Subcutaneous abdominal adipose tissue (tissue), 5 donors: ENCODE data around the gene PRR29.

Experiments
- H3K27ac ChIP-seq: one replicate; pipeline ENCODE4 v1.7.0; 2013; ENCODE audit warnings: low read depth, mild to moderate bottlenecking, inconsistent platforms, low read length, moderate library complexity
- H3K27me3 ChIP-seq, 5 donors: one replicate each; pipeline ENCODE4 v1.7.0; 2013; ENCODE audit warnings: low read length in 5 of 5, inconsistent platforms in 1 of 5; ENCODE audit not compliant: control insufficient read depth in 5 of 5, insufficient read depth in 4 of 5
- H3K36me3 ChIP-seq, 5 donors: one replicate each; pipeline ENCODE4 v1.7.0; 2013; ENCODE audit warnings: low read length in 5 of 5; ENCODE audit not compliant: control insufficient read depth in 5 of 5, insufficient read depth in 5 of 5
- H3K4me1 ChIP-seq, 5 donors: one replicate each; pipeline ENCODE4 v1.7.0; 2013; ENCODE audit warnings: low read length in 5 of 5, mild to moderate bottlenecking in 3 of 5, moderate library complexity in 1 of 5; ENCODE audit not compliant: control insufficient read depth in 5 of 5, insufficient read depth in 5 of 5
- H3K4me3 ChIP-seq, 5 donors: one replicate each; pipeline ENCODE4 v1.7.0; 2013; ENCODE audit warnings: low read length in 5 of 5, low read depth in 1 of 5
- H3K9ac ChIP-seq, 5 donors: one replicate each; pipeline ENCODE4 v1.7.0; 2013; ENCODE audit warnings: low read length in 5 of 5, mild to moderate bottlenecking in 4 of 5, moderate library complexity in 3 of 5
- H3K9me3 ChIP-seq, 5 donors: one replicate each; pipeline ENCODE4 v1.7.0; 2013; ENCODE audit warnings: low read length in 5 of 5; ENCODE audit not compliant: control insufficient read depth in 5 of 5
- donor health status: healthy.
- donor health status: healthy.
- donor health status: healthy.
- donor health status: healthy.
- donor health status: healthy.

The PRR29 gene

GRCh38 chr17:63960006-63960405 is 38.1 kb upstream of the PRR29 start:
- H3K27ac ChIP-seq = peak overlapping the region; percentile 72
- peaks cover 0 to 13% (median 7%) of the 10 kb centered on the region in 5 donors for H3K36me3 ChIP-seq
- H3K9me3 ChIP-seq = no peaks in the 10 kb centered on the region

GRCh38 chr17:63960430-63960829 is 37.7 kb upstream of the PRR29 start:
- peaks cover 8 to 69% (median 31%) of the 10 kb centered on the region in 5 donors for H3K4me1 ChIP-seq
- no peaks in the 10 kb centered on the region for H3K27me3 ChIP-seq
- no peaks in the 10 kb centered on the region for H3K9me3 ChIP-seq
- peaks cover 0 to 10% (median 5%) of the 10 kb centered on the region in 5 donors for H3K36me3 ChIP-seq
- peak overlapping the region in 3 of 5 donors; percentile 31 to 79 (median 52) for H3K9ac ChIP-seq
- H3K27ac ChIP-seq = peak overlapping the region; percentile 72
- peak overlapping the region; percentile 12 to 81 (median 76) for H3K4me3 ChIP-seq

More at GRCh38 chr17:63960006-63960405, 38.1 kb upstream of the PRR29 start:
- peak overlapping the region in 4 of 5 donors; percentile 6 to 84 (median 66) for H3K9ac ChIP-seq
- peak overlapping the region; percentile 12 to 81 (median 76) for H3K4me3 ChIP-seq
- no peaks in the 10 kb centered on the region for H3K27me3 ChIP-seq
- H3K4me1 ChIP-seq = peaks cover 8 to 72% (median 31%) of the 10 kb centered on the region in 5 donors

GRCh38 chr17:63961355-63962212 is 36.6 kb upstream of the PRR29 start:
- peak overlapping the region; percentile 52 to 81 (median 76) for H3K4me3 ChIP-seq
- no peaks in the 10 kb centered on the region for H3K27me3 ChIP-seq
- H3K27ac ChIP-seq = peak overlapping the region; percentile 84
- H3K9ac ChIP-seq = peak overlapping the region in 2 of 5 donors; percentile 55 to 79
- H3K4me1 ChIP-seq = peaks cover 8 to 57% (median 28%) of the 10 kb centered on the region in 5 donors
- no peaks in the 10 kb centered on the region for H3K9me3 ChIP-seq
- H3K36me3 ChIP-seq = peaks cover 0 to 8% (median 5%) of the 10 kb centered on the region in 5 donors

DNA sequence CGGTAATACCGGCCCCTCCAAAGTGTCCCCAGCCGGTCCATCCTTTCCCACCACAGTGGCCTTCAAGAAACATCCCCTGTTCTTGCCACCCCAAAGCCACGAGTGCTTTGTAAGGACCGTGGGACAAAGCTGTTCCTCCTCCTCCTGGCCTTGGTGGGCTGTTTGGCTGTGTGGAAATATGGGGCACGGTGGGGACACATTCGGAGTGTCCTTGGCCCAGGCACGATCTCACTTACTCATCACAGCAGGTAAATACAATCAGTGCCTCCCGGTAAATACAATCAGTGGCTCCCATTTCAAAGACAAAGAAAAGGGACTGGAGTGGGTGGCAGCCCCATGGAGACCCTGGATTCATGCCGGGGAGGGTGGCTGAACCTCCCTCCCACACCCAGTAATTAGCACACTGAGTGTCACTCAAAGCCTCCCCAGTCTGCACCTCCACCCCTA is 35.8 kb upstream of the PRR29 start:
- peaks cover 0 to 3% (median 1%) of the 10 kb centered on the region in 5 donors for H3K36me3 ChIP-seq
- H3K9me3 ChIP-seq = no peaks in the 10 kb centered on the region
- H3K27ac ChIP-seq = peak overlapping the region; percentile 84
- H3K4me3 ChIP-seq = peak overlapping the region in 4 of 5 donors; percentile 6 to 37 (median 15)
- H3K27me3 ChIP-seq = no peaks in the 10 kb centered on the region
- H3K9ac ChIP-seq = peak overlapping the region in 4 of 5 donors; percentile 9 to 72 (median 36)
- H3K4me1 ChIP-seq = peaks cover 8 to 52% (median 28%) of the 10 kb centered on the region in 5 donors

DNA sequence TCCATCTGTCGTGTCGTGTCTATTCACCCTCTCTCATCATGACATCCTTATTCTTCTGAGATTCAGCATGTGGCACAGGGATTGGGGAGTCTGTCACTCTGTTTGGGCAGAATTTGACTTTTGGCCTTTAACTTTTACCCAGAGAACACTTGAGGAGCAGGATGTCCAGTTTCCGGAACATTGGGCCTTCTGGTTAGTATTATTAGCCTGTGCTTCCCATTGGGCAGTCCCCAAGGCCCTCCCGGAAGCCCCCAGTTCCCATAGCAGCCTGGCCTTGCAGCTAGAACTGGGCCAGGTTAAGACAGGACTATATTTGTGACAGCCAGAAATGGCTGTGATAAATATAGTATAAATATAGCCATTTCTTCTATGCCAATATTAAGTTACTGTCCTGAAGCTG is 35.0 kb upstream of the PRR29 start:
- no peaks in the 10 kb centered on the region for H3K9me3 ChIP-seq
- H3K9ac ChIP-seq = peak overlapping the region in 2 of 5 donors; percentile 34 to 72
- H3K27ac ChIP-seq = peak overlapping the region; percentile 84
- no peaks in the 10 kb centered on the region for H3K27me3 ChIP-seq
- peaks cover 0 to 2% (median 0%) of the 10 kb centered on the region in 5 donors for H3K36me3 ChIP-seq
- peak overlapping the region in 2 of 5 donors; percentile 13 to 37 for H3K4me3 ChIP-seq
- peaks cover 8 to 50% (median 28%) of the 10 kb centered on the region in 5 donors for H3K4me1 ChIP-seq

GRCh38 chr17:63966646-63967264 is 31.4 kb upstream of the PRR29 start:
- H3K9ac ChIP-seq = no peak overlapping the region
- H3K36me3 ChIP-seq = no peaks in the 10 kb centered on the region
- no peaks in the 10 kb centered on the region for H3K9me3 ChIP-seq
- H3K27me3 ChIP-seq = no peaks in the 10 kb centered on the region
- peaks cover 3 to 44% (median 13%) of the 10 kb centered on the region in 5 donors for H3K4me1 ChIP-seq
- H3K27ac ChIP-seq = no peak overlapping the region
- H3K4me3 ChIP-seq = no peak overlapping the region

DNA sequence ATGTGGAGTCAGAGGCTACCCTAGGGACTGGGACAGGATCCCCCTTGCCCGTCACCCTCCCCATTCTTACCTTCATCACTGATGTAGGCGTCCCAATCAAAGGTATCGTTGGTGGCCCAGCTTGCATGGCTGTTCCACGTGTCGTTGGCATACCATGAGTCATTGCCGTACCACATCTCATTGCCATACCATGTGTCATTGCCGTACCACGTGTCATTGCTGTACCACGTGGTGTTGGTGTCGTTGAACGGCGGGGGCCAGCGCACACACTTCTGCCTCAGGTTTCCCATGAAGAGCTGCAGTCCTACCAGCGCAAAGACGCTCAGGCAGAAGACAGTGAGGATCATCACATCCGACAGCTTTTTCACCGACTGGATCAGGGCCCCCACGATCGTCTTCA is 30.2 kb upstream of the PRR29 start:
- Histone ChIP-seq H3K36me3 (no peaks in the 10 kb centered on the region), H3K27ac (no peak overlapping the region), H3K9ac (no peak overlapping the region), H3K4me3 (no peak overlapping the region), H3K9me3 (no peaks in the 10 kb centered on the region), H3K27me3 (no peaks in the 10 kb centered on the region), H3K4me1 (peaks cover 0 to 33% (median 3%) of the 10 kb centered on the region in 5 donors)

GRCh38 chr17:63969278-63969677 is 28.9 kb upstream of the PRR29 start:
- H3K4me1 ChIP-seq = peaks cover 0 to 26% (median 3%) of the 10 kb centered on the region in 5 donors
- no peaks in the 10 kb centered on the region for H3K36me3 ChIP-seq
- no peak overlapping the region for H3K27ac ChIP-seq
- H3K9ac ChIP-seq = no peak overlapping the region
- H3K27me3 ChIP-seq = peaks cover 0 to 6% (median 3%) of the 10 kb centered on the region in 5 donors
- H3K4me3 ChIP-seq = no peak overlapping the region
- no peaks in the 10 kb centered on the region for H3K9me3 ChIP-seq

- Histone ChIP-seq H3K4me1 (peaks cover 0 to 45% (median 7%) of the 10 kb centered on the region in 5 donors), H3K9me3 (no peaks in the 10 kb centered on the region), H3K9ac (no peak within 1 kb of the TSS), H3K4me3 (no peak within 1 kb of the TSS), H3K36me3 (no peaks in the 10 kb centered on the region), H3K27ac (no peak within 1 kb of the TSS), H3K27me3 (peaks cover 0 to 15% (median 6%) of the 10 kb centered on the region in 5 donors)
Observed at GRCh38 chr17:63972796-63973195, 25.4 kb upstream of the PRR29 start, which contains the start of gene SCN4A. Gene SCN4A (minus strand): TSS chr17:63972918. CDS start chr17:63972841, 77 bp downstream.
